ENCODE measurements around the gene CHEK2.
"Not testable (repeated sequence)": the region's sequence is repeated elsewhere in the genome, so short reads cannot be mapped to it uniquely, and the experiment has no call there.

CHEK2 gene

GRCh38 chr22:28771195-28771791 is 29.7 kb upstream of the CHEK2 start:
- Histone ChIP-seq H3K27me3 (replicated peaks; ENCODE audit: control insufficient read depth, insufficient read depth, low read length, poor library complexity, severe bottlenecking) (no peaks in the 10 kb centered on the region), H3K9me3 (ENCODE audit: control insufficient read depth, low read length) (no peaks in the 10 kb centered on the region), H3K36me3 (ENCODE audit: control insufficient read depth, insufficient read depth, low read length) (no peaks in the 10 kb centered on the region), H3K4me1 (ENCODE audit: control insufficient read depth, insufficient read depth, low read length, poor library complexity, severe bottlenecking) (peaks cover 3% of the 10 kb centered on the region), H3K27ac (ENCODE audit: insufficient read depth, low read length, poor library complexity, severe bottlenecking) (no peak overlapping the region), H3K4me3 (ENCODE audit: insufficient read depth, low read depth, low read length, poor library complexity, severe bottlenecking) (no peak overlapping the region)
- no peak for DNase-seq

GRCh38 chr22:28769394-28770085 is 27.9 kb upstream of the CHEK2 start:
- Histone ChIP-seq H3K9me3 (ENCODE audit: control insufficient read depth, low read length) (no peaks in the 10 kb centered on the region), H3K27me3 (replicated peaks; ENCODE audit: control insufficient read depth, insufficient read depth, low read length, poor library complexity, severe bottlenecking) (no peaks in the 10 kb centered on the region), H3K27ac (ENCODE audit: insufficient read depth, low read length, poor library complexity, severe bottlenecking) (no peak overlapping the region), H3K4me3 (ENCODE audit: insufficient read depth, low read depth, low read length, poor library complexity, severe bottlenecking) (no peak overlapping the region), H3K36me3 (ENCODE audit: control insufficient read depth, insufficient read depth, low read length) (no peaks in the 10 kb centered on the region), H3K4me1 (ENCODE audit: control insufficient read depth, insufficient read depth, low read length, poor library complexity, severe bottlenecking) (peaks cover 3% of the 10 kb centered on the region)
- DNase-seq, result no peak

DNA sequence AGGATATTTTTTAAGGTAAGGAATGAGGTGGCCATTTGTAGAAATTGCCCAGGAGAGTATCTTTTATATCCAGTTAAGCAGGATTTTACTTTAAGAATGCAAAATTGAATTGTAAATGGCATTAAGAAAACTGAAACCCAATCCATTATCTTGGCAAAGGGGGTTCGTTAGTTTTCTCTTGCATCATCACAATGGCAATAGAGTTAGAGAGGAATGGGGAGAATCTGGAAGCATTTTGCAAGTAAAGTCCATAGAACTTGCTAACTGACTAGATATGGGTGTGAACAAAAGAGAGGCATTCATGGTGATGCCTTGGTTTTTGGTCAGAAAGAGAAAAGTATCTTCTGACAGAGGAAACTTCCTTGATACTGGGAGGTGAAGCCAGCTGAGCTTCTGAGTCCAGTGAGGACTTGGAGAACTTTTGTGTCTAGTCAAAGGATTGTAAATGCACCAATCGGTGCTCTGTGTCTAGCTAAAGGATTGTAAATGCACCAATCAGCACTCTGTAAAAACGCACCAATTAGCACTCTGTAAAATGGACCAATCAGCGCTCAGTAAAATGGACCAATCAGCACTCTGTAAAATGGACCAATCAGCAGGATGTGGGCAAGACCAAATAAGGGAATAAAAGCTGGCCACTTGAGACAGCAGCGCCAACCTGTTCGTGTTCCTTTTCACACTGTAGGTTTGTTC is 27.2 kb upstream of the CHEK2 start:
- Histone ChIP-seq H3K4me3 (ENCODE audit: insufficient read depth, low read depth, low read length, poor library complexity, severe bottlenecking) (no peak overlapping the region), H3K27me3 (replicated peaks; ENCODE audit: control insufficient read depth, insufficient read depth, low read length, poor library complexity, severe bottlenecking) (no peaks in the 10 kb centered on the region), H3K27ac (ENCODE audit: insufficient read depth, low read length, poor library complexity, severe bottlenecking) (no peak overlapping the region), H3K36me3 (ENCODE audit: control insufficient read depth, insufficient read depth, low read length) (no peaks in the 10 kb centered on the region), H3K4me1 (ENCODE audit: control insufficient read depth, insufficient read depth, low read length, poor library complexity, severe bottlenecking) (peaks cover 3% of the 10 kb centered on the region), H3K9me3 (ENCODE audit: control insufficient read depth, low read length) (no peaks in the 10 kb centered on the region)
- no peak for DNase-seq

DNA sequence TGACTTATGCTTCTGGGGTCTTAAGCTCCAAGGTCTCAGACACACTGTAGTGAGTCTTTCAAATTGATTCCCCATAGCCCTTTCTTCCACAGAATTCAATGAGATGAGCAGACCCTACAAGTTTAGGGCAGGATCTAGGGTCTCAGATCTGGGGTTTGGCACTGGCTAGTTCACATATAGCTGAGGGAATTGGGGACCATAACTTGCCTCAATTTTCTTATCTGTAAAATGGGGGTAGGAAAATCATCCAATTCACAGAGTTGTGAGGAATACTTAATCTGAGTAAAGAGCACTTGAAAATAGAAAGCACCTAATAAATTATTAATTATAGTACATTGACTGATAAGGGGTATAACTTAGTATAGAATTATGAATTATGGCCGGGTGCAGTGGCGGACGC is 25.0 kb upstream of the CHEK2 start:
- Histone ChIP-seq H3K27ac (ENCODE audit: insufficient read depth, low read length, poor library complexity, severe bottlenecking) (no peak overlapping the region), H3K36me3 (ENCODE audit: control insufficient read depth, insufficient read depth, low read length) (no peaks in the 10 kb centered on the region), H3K9me3 (ENCODE audit: control insufficient read depth, low read length) (no peaks in the 10 kb centered on the region), H3K4me1 (ENCODE audit: control insufficient read depth, insufficient read depth, low read length, poor library complexity, severe bottlenecking) (no peaks in the 10 kb centered on the region), H3K4me3 (ENCODE audit: insufficient read depth, low read depth, low read length, poor library complexity, severe bottlenecking) (no peak overlapping the region), H3K27me3 (replicated peaks; ENCODE audit: control insufficient read depth, insufficient read depth, low read length, poor library complexity, severe bottlenecking) (no peaks in the 10 kb centered on the region)
- DNase-seq, result no peak

DNA sequence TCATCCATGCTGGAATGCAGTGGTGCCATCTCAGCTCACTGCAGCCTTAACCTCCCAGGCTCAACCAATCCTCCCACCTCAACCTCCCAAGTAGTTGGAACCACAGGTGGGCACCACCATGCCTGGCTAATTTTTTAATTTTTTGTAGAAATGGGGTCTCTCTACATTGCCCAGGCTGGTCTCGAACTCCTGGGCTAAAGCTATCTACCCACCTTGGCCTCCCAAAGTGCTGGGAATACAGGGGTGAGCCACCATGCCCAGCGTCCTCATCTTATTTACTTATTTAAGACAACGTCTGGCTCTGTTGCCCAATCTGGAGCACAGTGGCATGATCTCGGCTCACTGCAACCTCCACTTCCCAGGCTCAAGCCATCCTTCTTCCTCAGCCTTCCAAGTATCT is 20.4 kb upstream of the CHEK2 start:
- H3K4me3 ChIP-seq (ENCODE audit: insufficient read depth, low read depth, low read length, poor library complexity, severe bottlenecking); H3K9me3 ChIP-seq (ENCODE audit: control insufficient read depth, low read length); DNase-seq; H3K27ac ChIP-seq (ENCODE audit: insufficient read depth, low read length, poor library complexity, severe bottlenecking); H3K27me3 ChIP-seq (replicated peaks; ENCODE audit: control insufficient read depth, insufficient read depth, low read length, poor library complexity, severe bottlenecking); H3K4me1 ChIP-seq (ENCODE audit: control insufficient read depth, insufficient read depth, low read length, poor library complexity, severe bottlenecking); H3K36me3 ChIP-seq (ENCODE audit: control insufficient read depth, insufficient read depth, low read length): not testable (repeated sequence)

GRCh38 chr22:28761449-28761755 is 19.8 kb upstream of the CHEK2 start:
- Histone ChIP-seq H3K9me3 (ENCODE audit: control insufficient read depth, low read length) (no peaks in the 10 kb centered on the region), H3K27ac (ENCODE audit: insufficient read depth, low read length, poor library complexity, severe bottlenecking) (no peak overlapping the region), H3K27me3 (replicated peaks; ENCODE audit: control insufficient read depth, insufficient read depth, low read length, poor library complexity, severe bottlenecking) (no peaks in the 10 kb centered on the region), H3K36me3 (ENCODE audit: control insufficient read depth, insufficient read depth, low read length) (no peaks in the 10 kb centered on the region), H3K4me3 (ENCODE audit: insufficient read depth, low read depth, low read length, poor library complexity, severe bottlenecking) (no peak overlapping the region), H3K4me1 (ENCODE audit: control insufficient read depth, insufficient read depth, low read length, poor library complexity, severe bottlenecking) (no peaks in the 10 kb centered on the region)
- DNase-seq, result no peak

DNA sequence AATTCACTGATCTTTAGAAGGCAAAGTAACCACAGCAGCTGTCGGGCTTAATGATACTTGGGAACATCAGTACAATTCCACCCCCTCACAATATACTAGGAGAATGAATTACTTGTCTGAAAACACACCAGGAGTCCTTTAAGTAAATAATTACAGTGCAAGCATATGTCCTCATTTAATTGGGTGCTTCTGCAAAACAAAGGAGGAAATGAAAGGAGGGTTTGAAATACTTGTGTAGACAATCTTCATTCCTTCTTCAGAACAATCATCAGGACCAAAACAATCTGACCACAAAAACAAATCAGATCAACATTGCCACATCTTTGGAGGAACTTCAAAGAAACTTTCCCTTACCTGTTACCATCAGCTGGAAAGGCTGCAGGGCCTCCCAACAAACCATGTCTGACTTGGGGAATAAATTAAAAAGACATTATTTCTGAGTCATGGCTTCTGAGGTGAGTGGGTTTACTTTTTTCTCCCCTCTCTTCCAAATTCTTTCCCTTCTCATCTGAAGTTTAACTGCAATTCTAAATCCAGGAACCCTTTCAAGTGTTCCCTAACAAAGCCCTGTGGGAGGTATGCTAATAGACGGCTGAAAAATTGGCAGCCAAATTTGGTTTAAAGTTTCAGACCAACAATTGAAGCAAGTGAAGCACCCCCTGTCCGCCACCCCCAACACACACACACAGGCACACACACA is 18.4 kb upstream of the CHEK2 start:
- no peak overlapping the region for H3K27ac ChIP-seq (ENCODE audit: insufficient read depth, low read length, poor library complexity, severe bottlenecking)
- DNase-seq, result no peak

DNA sequence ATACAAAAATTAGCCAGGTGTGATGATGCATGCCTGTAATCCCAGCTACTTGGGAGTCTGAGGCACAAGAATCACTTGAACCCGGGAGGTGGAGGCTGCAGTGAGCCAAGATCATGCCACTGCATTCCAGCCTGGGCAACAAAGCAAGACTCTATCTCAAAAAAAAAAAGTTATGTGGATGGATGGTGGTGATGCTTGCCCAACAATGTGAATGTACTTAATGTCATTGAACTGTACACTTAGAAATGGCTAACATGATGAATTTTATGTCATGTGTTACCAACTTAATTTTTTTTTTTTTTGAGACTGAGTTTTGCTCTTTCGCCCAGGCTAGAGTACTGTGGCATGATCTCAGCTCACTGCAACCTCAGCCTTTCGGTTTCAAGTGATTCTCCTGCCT is 12.9 kb upstream of the CHEK2 start:
- H3K4me1 ChIP-seq (ENCODE audit: control insufficient read depth, insufficient read depth, low read length, poor library complexity, severe bottlenecking); DNase-seq; H3K4me3 ChIP-seq (ENCODE audit: insufficient read depth, low read depth, low read length, poor library complexity, severe bottlenecking); H3K9me3 ChIP-seq (ENCODE audit: control insufficient read depth, low read length); H3K27ac ChIP-seq (ENCODE audit: insufficient read depth, low read length, poor library complexity, severe bottlenecking); H3K27me3 ChIP-seq (replicated peaks; ENCODE audit: control insufficient read depth, insufficient read depth, low read length, poor library complexity, severe bottlenecking); H3K36me3 ChIP-seq (ENCODE audit: control insufficient read depth, insufficient read depth, low read length): not testable (repeated sequence)

More for the DNA sequence above, 18.4 kb upstream of the CHEK2 start:
- no peaks in the 10 kb centered on the region for H3K36me3 ChIP-seq (ENCODE audit: control insufficient read depth, insufficient read depth, low read length)
- H3K4me1 ChIP-seq (ENCODE audit: control insufficient read depth, insufficient read depth, low read length, poor library complexity, severe bottlenecking), result no peaks in the 10 kb centered on the region
- no peaks in the 10 kb centered on the region for H3K27me3 ChIP-seq (replicated peaks; ENCODE audit: control insufficient read depth, insufficient read depth, low read length, poor library complexity, severe bottlenecking)
- H3K4me3 ChIP-seq (ENCODE audit: insufficient read depth, low read depth, low read length, poor library complexity, severe bottlenecking), result no peak overlapping the region
- H3K9me3 ChIP-seq (ENCODE audit: control insufficient read depth, low read length), result no peaks in the 10 kb centered on the region

DNA sequence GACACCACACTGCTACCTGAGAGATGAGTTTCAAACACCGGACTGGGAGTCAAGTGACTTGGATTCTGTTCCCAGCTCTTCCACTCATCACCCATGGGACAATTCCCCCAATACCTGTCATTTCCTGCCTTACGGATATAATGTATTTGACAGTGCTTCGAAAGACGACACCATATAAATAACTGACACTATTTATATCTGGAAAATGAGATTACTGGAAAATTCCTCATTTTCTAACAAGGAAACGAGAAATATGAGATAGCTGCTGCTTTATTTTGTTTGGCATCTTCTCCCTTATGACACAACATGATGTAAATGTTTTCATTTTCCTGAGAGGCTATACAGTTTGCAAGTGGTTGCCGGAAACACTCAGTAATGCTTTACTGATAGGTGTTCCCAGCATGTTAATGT is 8.9 kb upstream of the CHEK2 start:
- H3K27me3 ChIP-seq (replicated peaks; ENCODE audit: control insufficient read depth, insufficient read depth, low read length, poor library complexity, severe bottlenecking), result no peaks in the 10 kb centered on the region
- no peak overlapping the region for H3K4me3 ChIP-seq (ENCODE audit: insufficient read depth, low read depth, low read length, poor library complexity, severe bottlenecking)
- peaks cover 11% of the 10 kb centered on the region for H3K36me3 ChIP-seq (ENCODE audit: control insufficient read depth, insufficient read depth, low read length)
- H3K4me1 ChIP-seq (ENCODE audit: control insufficient read depth, insufficient read depth, low read length, poor library complexity, severe bottlenecking), result no peaks in the 10 kb centered on the region
- no peaks in the 10 kb centered on the region for H3K9me3 ChIP-seq (ENCODE audit: control insufficient read depth, low read length)
- no peak for DNase-seq
- H3K27ac ChIP-seq (ENCODE audit: insufficient read depth, low read length, poor library complexity, severe bottlenecking), result no peak overlapping the region

GRCh38 chr22:28743852-28744251 is 2.2 kb upstream of the CHEK2 start:
- Histone ChIP-seq H3K27ac (ENCODE audit: insufficient read depth, low read length, poor library complexity, severe bottlenecking) (no peak overlapping the region), H3K4me1 (ENCODE audit: control insufficient read depth, insufficient read depth, low read length, poor library complexity, severe bottlenecking) (peaks cover 4% of the 10 kb centered on the region), H3K36me3 (ENCODE audit: control insufficient read depth, insufficient read depth, low read length) (peaks cover 14% of the 10 kb centered on the region), H3K4me3 (ENCODE audit: insufficient read depth, low read depth, low read length, poor library complexity, severe bottlenecking) (no peak overlapping the region), H3K9me3 (ENCODE audit: control insufficient read depth, low read length) (no peaks in the 10 kb centered on the region), H3K27me3 (replicated peaks; ENCODE audit: control insufficient read depth, insufficient read depth, low read length, poor library complexity, severe bottlenecking) (no peaks in the 10 kb centered on the region)
- no peak for DNase-seq
